ENCODE results near the gene HMGCR.

Gene HMGCR

DNA sequence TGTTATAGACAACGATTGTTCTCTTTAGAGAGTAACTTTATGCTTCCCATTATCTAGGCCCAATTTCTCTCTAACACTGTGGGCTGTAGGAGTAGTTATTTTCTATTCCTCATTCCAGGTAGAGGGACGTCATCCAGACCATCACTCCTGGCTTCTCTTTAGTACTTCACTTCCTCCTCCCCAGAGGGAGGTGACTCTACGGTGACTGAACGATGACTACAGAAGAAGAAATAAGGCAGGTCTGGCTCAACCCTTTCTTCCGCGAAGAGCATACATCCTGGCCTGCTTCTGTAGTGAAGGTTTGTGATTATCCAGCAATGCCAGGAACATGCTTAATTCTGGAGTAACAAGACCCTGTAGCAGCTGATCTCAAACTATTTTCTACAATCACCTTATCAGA, 50.8 kb downstream of the HMGCR start:
- DNase-seq, result no peak

DNA sequence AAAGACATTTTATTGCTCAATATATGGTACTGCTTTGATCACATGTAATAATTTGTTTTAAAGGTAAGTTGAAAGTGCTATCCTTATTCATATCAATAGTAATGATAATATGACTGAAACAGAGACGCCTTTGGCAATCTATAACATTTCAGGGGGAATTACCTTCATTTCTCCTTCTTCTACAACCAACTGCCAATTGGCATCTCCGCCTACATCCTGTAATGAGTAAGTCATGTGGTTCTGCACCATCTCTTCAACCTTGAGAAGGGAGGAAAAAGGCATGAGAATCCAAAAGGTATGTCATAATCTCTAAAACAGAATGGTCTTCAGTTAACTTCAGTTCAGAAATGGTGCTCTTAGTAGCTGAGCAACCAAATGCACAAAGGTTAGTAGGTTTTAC, 52.4 kb downstream of the HMGCR start:
- no peak for DNase-seq

DNA sequence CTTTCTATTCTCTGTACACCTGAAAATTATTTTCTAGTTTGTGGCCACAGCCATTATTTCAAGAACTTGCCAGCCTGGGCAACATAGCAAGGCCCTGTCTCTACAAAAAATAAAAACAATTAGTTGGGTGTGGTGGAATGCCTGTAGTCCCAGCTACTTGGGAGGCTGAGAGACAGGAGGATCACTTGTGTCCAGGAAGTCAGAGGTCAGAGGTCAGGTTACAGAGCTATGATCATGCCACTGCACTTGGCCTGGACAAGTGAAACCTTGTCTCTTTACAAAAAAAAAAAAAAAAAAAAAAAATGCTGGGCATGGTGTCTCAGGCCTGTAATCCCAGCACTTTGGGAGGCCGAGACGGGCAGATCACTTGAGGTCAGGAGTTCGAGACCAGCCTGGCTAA, 58.3 kb downstream of the HMGCR start:
- DNase-seq, result no peak

DNA sequence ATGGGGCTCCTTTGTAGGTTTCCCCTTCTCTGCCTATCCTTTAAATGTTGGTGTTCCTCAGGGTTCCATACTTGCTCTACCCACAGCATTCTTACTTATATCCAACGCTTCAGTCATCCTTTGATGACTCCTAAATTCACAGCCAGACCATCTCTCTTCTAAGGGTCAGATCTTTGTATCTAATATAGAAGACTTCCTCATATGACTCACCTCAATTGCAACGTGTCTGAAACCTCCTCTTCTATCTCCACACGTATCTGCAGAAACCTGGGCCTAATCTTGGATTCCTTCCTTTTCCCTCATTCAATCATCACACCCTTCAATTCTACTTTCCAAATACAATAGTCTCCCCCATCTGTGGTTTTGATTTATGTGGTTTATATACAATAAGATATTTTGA, 68.3 kb downstream of the HMGCR start:
- no peak for DNase-seq

Data from NCI-H774 (cell line).